ENCODE data around the gene ASPSCR1. TPM values are rescaled to one million over a fixed set of nuclear protein-coding genes. Genes with fewer than 3 reads are reported as not detected.

ASPSCR1 gene
- total and polyA plus RNA-seq, 2 of the 13 experiments (the other 11 are each of a cell fraction or from before 2014, with no cell fraction given): 274 to 314 TPM

DNA sequence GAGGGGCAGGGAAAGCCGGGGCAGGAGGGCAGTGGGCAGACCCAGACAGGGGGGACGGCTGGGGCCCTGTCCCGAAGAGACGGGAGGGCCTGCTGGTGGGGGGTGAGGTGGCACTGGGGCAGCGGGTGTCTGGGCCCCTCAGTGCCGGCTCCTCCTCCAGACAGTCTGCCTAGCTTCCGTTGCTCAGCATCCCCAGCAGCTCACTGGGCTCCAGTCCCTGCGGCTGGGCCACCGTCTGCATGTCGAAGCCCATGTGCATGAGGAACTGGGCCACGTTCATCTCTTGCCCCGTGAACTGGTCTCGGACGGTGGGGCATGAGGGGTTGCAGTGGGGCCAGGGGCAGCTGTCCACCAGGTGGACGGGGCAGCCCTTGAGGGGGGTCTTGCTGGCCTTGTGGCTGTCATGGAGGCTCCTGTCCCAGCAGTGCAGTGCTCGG lies 24.6 kb upstream of the ASPSCR1 start (continued):
- TF ChIP-seq, protein P1, sequence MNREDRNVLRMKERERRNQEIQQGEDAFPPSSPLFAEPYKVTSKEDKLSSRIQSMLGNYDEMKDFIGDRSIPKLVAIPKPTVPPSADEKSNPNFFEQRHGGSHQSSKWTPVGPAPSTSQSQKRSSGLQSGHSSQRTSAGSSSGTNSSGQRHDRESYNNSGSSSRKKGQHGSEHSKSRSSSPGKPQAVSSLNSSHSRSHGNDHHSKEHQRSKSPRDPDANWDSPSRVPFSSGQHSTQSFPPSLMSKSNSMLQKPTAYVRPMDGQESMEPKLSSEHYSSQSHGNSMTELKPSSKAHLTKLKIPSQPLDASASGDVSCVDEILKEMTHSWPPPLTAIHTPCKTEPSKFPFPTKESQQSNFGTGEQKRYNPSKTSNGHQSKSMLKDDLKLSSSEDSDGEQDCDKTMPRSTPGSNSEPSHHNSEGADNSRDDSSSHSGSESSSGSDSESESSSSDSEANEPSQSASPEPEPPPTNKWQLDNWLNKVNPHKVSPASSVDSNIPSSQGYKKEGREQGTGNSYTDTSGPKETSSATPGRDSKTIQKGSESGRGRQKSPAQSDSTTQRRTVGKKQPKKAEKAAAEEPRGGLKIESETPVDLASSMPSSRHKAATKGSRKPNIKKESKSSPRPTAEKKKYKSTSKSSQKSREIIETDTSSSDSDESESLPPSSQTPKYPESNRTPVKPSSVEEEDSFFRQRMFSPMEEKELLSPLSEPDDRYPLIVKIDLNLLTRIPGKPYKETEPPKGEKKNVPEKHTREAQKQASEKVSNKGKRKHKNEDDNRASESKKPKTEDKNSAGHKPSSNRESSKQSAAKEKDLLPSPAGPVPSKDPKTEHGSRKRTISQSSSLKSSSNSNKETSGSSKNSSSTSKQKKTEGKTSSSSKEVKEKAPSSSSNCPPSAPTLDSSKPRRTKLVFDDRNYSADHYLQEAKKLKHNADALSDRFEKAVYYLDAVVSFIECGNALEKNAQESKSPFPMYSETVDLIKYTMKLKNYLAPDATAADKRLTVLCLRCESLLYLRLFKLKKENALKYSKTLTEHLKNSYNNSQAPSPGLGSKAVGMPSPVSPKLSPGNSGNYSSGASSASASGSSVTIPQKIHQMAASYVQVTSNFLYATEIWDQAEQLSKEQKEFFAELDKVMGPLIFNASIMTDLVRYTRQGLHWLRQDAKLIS (CRISPR knock-in tag; IDR thresholded peaks at IDR 0.05): no peak
- TF ChIP-seq, protein P2, sequence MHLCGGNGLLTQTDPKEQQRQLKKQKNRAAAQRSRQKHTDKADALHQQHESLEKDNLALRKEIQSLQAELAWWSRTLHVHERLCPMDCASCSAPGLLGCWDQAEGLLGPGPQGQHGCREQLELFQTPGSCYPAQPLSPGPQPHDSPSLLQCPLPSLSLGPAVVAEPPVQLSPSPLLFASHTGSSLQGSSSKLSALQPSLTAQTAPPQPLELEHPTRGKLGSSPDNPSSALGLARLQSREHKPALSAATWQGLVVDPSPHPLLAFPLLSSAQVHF (CRISPR knock-in tag; IDR thresholded peaks at IDR 0.05): peak; percentile 63; the same call in 1 of the 2 replicates
- peak; percentile 69 for TF ChIP-seq AGO1 (IDR thresholded peaks at IDR 0.05; ENCODE audit: low read depth, low read length, poor library complexity, severe bottlenecking)
- no peak for TF ChIP-seq ARHGAP35 (CRISPR knock-in tag; IDR thresholded peaks at IDR 0.05; ENCODE audit: borderline replicate concordance)
- TF ChIP-seq, protein P3, sequence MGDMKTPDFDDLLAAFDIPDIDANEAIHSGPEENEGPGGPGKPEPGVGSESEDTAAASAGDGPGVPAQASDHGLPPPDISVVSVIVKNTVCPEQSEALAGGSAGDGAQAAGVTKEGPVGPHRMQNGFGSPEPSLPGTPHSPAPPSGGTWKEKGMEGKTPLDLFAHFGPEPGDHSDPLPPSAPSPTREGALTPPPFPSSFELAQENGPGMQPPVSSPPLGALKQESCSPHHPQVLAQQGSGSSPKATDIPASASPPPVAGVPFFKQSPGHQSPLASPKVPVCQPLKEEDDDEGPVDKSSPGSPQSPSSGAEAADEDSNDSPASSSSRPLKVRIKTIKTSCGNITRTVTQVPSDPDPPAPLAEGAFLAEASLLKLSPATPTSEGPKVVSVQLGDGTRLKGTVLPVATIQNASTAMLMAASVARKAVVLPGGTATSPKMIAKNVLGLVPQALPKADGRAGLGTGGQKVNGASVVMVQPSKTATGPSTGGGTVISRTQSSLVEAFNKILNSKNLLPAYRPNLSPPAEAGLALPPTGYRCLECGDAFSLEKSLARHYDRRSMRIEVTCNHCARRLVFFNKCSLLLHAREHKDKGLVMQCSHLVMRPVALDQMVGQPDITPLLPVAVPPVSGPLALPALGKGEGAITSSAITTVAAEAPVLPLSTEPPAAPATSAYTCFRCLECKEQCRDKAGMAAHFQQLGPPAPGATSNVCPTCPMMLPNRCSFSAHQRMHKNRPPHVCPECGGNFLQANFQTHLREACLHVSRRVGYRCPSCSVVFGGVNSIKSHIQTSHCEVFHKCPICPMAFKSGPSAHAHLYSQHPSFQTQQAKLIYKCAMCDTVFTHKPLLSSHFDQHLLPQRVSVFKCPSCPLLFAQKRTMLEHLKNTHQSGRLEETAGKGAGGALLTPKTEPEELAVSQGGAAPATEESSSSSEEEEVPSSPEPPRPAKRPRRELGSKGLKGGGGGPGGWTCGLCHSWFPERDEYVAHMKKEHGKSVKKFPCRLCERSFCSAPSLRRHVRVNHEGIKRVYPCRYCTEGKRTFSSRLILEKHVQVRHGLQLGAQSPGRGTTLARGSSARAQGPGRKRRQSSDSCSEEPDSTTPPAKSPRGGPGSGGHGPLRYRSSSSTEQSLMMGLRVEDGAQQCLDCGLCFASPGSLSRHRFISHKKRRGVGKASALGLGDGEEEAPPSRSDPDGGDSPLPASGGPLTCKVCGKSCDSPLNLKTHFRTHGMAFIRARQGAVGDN (CRISPR knock-in tag; IDR thresholded peaks at IDR 0.05): peak; percentile 39
- TF ChIP-seq CEBPG (CRISPR knock-in tag; IDR thresholded peaks at IDR 0.05): no peak
- TF ChIP-seq ZNF891 (CRISPR knock-in tag; IDR thresholded peaks at IDR 0.05): peak; percentile 66; the same call in 1 of the 2 replicates
- TF ChIP-seq ZNF432 (CRISPR knock-in tag; IDR thresholded peaks at IDR 0.05; ENCODE audit: borderline replicate concordance): no peak
- TF ChIP-seq, protein P4, sequence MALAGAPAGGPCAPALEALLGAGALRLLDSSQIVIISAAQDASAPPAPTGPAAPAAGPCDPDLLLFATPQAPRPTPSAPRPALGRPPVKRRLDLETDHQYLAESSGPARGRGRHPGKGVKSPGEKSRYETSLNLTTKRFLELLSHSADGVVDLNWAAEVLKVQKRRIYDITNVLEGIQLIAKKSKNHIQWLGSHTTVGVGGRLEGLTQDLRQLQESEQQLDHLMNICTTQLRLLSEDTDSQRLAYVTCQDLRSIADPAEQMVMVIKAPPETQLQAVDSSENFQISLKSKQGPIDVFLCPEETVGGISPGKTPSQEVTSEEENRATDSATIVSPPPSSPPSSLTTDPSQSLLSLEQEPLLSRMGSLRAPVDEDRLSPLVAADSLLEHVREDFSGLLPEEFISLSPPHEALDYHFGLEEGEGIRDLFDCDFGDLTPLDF (CRISPR knock-in tag; IDR thresholded peaks at IDR 0.05): no peak
